GM06990 (cell line): ENCODE data around the gene STXBP5.

Source experiments
- DNase-seq: peaks from one replicate; pipeline ENCODE4 v3.0.0-alpha.2; 2011; ENCODE audit not compliant: insufficient read length; ENCODE audit errors: extremely low read depth
- H3K27me3 ChIP-seq: replicated peaks from 2 replicates; pipeline ENCODE4 v1.6.0; 2011; ENCODE audit warnings: low read length; ENCODE audit not compliant: control insufficient read depth, insufficient read depth
- H3K36me3 ChIP-seq: 2 replicates; pipeline ENCODE4 v1.5.1; 2011; ENCODE audit warnings: low read length; ENCODE audit not compliant: control insufficient read depth, insufficient read depth
- H3K4me3 ChIP-seq: replicated peaks from 2 replicates; pipeline ENCODE4 v1.5.1; 2011; ENCODE audit warnings: low read depth, mild to moderate bottlenecking, control low read depth, low read length
- CTCF ChIP-seq: IDR thresholded peaks from 2 replicates; pipeline ENCODE4 v1.5.1; 2011; ENCODE audit warnings: low read length, control low read depth, mild to moderate bottlenecking, inconsistent platforms; ENCODE audit not compliant: insufficient read depth, poor library complexity, severe bottlenecking

STXBP5 gene

GRCh38 chr6:147430811-147431210 lies 226.6 kb downstream of the STXBP5 start:
- no peaks in the 10 kb centered on the region for H3K27me3 ChIP-seq
- no peaks in the 10 kb centered on the region for H3K36me3 ChIP-seq
- no peak for TF ChIP-seq CTCF
- no peak for DNase-seq
- H3K4me3 ChIP-seq, result no peak overlapping the region

GRCh38 chr6:147434076-147434475 lies 229.9 kb downstream of the STXBP5 start:
- TF ChIP-seq CTCF, result no peak
- Histone ChIP-seq H3K36me3 (no peaks in the 10 kb centered on the region), H3K4me3 (no peak overlapping the region), H3K27me3 (no peaks in the 10 kb centered on the region)
- DNase-seq, result no peak

- Histone ChIP-seq H3K27me3 (no peaks in the 10 kb centered on the region), H3K36me3 (no peaks in the 10 kb centered on the region), H3K4me3 (no peak overlapping the region)
- DNase-seq, result no peak
- no peak for TF ChIP-seq CTCF
Observed at GRCh38 chr6:147434516-147434915, 230.3 kb downstream of the STXBP5 start.

DNA sequence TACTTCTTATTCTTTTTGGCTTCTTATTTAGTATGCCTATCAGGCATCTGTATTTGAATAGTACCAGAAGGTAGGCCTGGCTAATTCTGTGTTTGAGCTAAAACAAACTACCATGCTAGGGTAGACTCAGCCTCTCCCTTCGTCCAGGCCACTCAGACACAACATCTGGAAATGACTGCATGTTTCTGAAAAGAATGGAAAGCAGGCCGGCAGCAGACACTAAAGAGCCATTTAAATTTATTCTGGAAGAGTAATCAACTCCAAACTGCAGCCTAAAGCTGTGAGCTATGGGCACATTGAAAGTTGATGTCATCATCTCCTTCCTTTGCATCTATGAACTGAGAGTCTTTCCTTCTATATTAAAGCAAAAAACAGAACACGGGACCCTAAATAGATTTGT lies 233.4 kb downstream of the STXBP5 start:
- DNase-seq, result no peak
- Histone ChIP-seq H3K4me3 (no peak overlapping the region), H3K27me3 (no peaks in the 10 kb centered on the region), H3K36me3 (no peaks in the 10 kb centered on the region)
- no peak for TF ChIP-seq CTCF

- H3K4me3 ChIP-seq, result no peak overlapping the region
- no peaks in the 10 kb centered on the region for H3K36me3 ChIP-seq
- DNase-seq, result no peak
- H3K27me3 ChIP-seq, result no peaks in the 10 kb centered on the region
- no peak for TF ChIP-seq CTCF
Observed at GRCh38 chr6:147438758-147439528, 234.7 kb downstream of the STXBP5 start.
